ENCODE data around the gene MUCL3. TPM values are rescaled to one million over a fixed set of nuclear protein-coding genes. Genes with fewer than 3 reads are reported as not detected.
"Not testable (repeated sequence)": the region's sequence is repeated elsewhere in the genome, so short reads cannot be mapped to it uniquely, and the experiment has no call there.

The MUCL3 gene
- total and polyA plus RNA-seq, 4 donors, result 0.06 TPM; not detected in 3

DNA sequence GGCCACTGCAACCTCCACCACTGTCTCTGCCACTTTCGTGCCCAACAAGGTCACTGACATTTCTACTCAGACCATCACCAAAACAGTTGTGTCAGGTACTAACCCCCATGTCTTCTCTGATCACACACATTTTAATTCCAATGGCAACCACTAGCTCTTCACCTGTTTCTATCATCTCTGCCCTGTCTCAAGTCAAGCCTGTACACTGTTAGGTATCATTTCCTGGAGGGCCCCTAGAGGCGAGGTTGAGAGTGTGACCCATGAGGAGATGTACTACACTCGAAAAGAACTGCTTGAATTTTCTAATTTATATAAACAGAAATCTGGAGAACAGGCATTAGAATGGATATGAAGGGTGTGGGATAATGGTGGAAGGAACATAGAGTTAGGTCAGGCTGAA lies 25.4 kb downstream of the MUCL3 start:
- H3K9me3 ChIP-seq (ENCODE audit: control insufficient read depth, insufficient read depth, low read length), result no peaks in the 10 kb centered on the region
- H3K4me3 ChIP-seq (ENCODE audit: low read depth, low read length), result no peak overlapping the region
- DNase-seq (ENCODE audit: low read depth in 4 of 6, low spot score in 6 of 6), result no peak
- no peaks in the 10 kb centered on the region for H3K27me3 ChIP-seq (ENCODE audit: control insufficient read depth, insufficient read depth, low read length)
- no peak overlapping the region for H3K27ac ChIP-seq (ENCODE audit: low read depth, low read length)
- 100% methylated on average over 1 of the region's 3 CpGs for WGBS (ENCODE audit: insufficient coverage)
- H3K36me3 ChIP-seq (ENCODE audit: control insufficient read depth, insufficient read depth, low read length), result no peaks in the 10 kb centered on the region
- peaks cover 3% of the 10 kb centered on the region for H3K4me1 ChIP-seq (ENCODE audit: control insufficient read depth, insufficient read depth, low read length)

DNA sequence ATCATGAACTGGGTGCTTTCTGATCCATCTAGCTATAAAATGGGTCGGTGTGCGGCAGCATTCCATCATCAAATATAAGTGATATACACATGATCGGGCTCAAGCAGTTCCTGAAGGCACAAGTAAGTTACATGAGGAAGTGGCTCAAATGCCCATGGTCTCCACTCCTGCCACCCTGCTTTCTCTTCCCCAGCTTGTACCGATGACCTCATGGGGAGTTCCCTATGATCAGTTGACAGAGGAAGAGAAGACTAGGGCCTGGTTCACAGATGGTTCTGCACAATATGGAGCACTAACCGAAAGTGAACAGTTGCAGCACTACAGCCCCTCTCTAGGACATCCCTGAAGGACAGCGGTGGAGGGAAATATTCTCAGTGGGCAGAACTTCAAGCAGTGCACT lies 28.4 kb downstream of the MUCL3 start:
- not testable (repeated sequence) for H3K4me3 ChIP-seq (ENCODE audit: low read depth, low read length); H3K27ac ChIP-seq (ENCODE audit: low read depth, low read length); H3K27me3 ChIP-seq (ENCODE audit: control insufficient read depth, insufficient read depth, low read length); H3K36me3 ChIP-seq (ENCODE audit: control insufficient read depth, insufficient read depth, low read length); H3K4me1 ChIP-seq (ENCODE audit: control insufficient read depth, insufficient read depth, low read length); H3K9me3 ChIP-seq (ENCODE audit: control insufficient read depth, insufficient read depth, low read length); DNase-seq (ENCODE audit: low read depth in 4 of 6, low spot score in 6 of 6)
- 97% methylated on average over 3 of the region's 6 CpGs for WGBS (ENCODE audit: insufficient coverage)

DNA sequence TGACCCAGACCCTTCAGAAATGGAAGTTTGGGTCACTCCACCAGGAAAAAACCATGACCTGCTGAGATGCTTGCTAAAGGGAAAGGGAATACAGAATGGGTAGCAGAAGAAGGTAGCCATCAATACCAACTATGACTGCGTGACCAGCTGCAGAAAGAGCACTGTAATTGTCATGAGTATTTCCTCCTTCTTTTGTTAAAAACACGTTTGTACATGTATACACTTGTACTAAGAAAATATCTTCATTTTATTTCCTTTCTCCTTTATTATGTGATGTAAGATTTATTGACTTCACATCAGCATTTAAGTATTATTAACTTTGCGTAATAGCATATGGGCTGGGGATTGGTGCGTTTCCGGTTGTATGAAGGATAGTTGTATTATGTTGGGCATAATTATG lies 30.2 kb downstream of the MUCL3 start:
- H3K27me3 ChIP-seq (ENCODE audit: control insufficient read depth, insufficient read depth, low read length), result no peaks in the 10 kb centered on the region
- H3K36me3 ChIP-seq (ENCODE audit: control insufficient read depth, insufficient read depth, low read length), result no peaks in the 10 kb centered on the region
- H3K4me3 ChIP-seq (ENCODE audit: low read depth, low read length), result no peak overlapping the region
- DNase-seq (ENCODE audit: low read depth in 4 of 6, low spot score in 6 of 6), result no peak
- no peaks in the 10 kb centered on the region for H3K9me3 ChIP-seq (ENCODE audit: control insufficient read depth, insufficient read depth, low read length)
- no peaks in the 10 kb centered on the region for H3K4me1 ChIP-seq (ENCODE audit: control insufficient read depth, insufficient read depth, low read length)
- no peak overlapping the region for H3K27ac ChIP-seq (ENCODE audit: low read depth, low read length)
- 90% methylated on average over 2 of the region's 5 CpGs for WGBS (ENCODE audit: insufficient coverage)

DNA sequence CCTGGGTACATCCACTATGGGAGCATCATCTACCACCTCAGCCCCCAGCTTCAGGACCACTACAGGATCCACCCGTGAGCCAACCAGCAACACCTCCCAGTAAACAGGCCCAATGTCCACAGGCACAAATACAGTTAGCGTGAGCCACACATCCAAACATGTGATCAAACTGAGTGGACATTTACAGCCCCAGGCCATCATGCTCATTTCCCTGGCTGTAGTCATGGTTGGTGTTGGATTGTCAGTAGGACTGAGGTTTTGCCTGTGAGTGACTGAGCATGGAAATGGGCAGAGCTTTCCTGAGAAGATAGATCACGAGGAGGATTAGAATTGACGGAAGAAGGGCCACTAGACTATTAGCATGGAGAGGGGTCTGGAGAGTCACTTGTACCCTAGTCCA lies 32.0 kb downstream of the MUCL3 start:
- 96% methylated on average over 4 of the region's 4 CpGs for WGBS (ENCODE audit: insufficient coverage)
- Histone ChIP-seq H3K36me3 (ENCODE audit: control insufficient read depth, insufficient read depth, low read length) (no peaks in the 10 kb centered on the region), H3K27me3 (ENCODE audit: control insufficient read depth, insufficient read depth, low read length) (no peaks in the 10 kb centered on the region), H3K9me3 (ENCODE audit: control insufficient read depth, insufficient read depth, low read length) (no peaks in the 10 kb centered on the region), H3K4me3 (ENCODE audit: low read depth, low read length) (no peak overlapping the region), H3K27ac (ENCODE audit: low read depth, low read length) (no peak overlapping the region), H3K4me1 (ENCODE audit: control insufficient read depth, insufficient read depth, low read length) (no peaks in the 10 kb centered on the region)
- no peak for DNase-seq (ENCODE audit: low read depth in 4 of 6, low spot score in 6 of 6)

DNA sequence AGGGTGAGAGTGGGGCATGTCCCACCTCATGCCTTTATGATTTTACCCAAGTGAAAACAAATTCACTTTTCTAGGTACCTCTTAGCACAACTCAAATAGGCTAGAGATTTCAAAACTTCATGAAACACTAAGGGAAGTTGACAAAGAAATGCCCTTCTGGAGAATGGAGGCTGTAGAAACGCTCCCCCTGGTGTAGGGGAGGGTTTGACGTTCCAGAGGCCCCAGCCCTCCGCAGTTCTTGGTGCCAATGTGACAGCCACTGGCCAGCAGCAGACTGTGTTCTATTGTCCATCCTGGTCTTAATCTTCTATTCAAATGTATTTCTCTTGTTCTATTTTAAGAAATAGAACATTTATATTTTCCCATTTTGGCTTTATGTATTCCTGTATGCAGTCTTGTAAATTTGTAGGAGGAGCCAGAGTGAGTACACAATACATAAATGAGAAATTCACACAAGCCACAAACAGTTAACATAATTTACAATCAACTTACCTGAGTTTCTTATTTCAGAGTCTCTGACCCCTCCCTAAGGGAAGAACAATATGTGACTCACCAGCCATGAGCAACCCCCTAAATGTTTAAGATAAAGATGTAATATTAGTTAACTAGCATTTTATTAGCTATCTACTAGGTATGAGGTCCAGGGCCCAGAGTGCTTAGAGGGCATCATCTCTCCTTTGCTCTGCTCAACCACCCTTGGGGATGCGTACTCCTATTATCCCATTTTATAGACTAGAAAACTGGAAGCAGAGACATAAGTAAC lies 33.9 kb downstream of the MUCL3 start:
- Histone ChIP-seq H3K4me3 (ENCODE audit: low read depth, low read length) (no peak overlapping the region), H3K27me3 (ENCODE audit: control insufficient read depth, insufficient read depth, low read length) (no peaks in the 10 kb centered on the region), H3K27ac (ENCODE audit: low read depth, low read length) (no peak overlapping the region), H3K9me3 (ENCODE audit: control insufficient read depth, insufficient read depth, low read length) (no peaks in the 10 kb centered on the region), H3K36me3 (ENCODE audit: control insufficient read depth, insufficient read depth, low read length) (no peaks in the 10 kb centered on the region), H3K4me1 (ENCODE audit: control insufficient read depth, insufficient read depth, low read length) (no peaks in the 10 kb centered on the region)
- DNase-seq (ENCODE audit: low read depth in 4 of 6, low spot score in 6 of 6), result no peak
- no CpG with 5 or more reads among the region's 4 CpGs for WGBS (ENCODE audit: insufficient coverage)

DNA sequence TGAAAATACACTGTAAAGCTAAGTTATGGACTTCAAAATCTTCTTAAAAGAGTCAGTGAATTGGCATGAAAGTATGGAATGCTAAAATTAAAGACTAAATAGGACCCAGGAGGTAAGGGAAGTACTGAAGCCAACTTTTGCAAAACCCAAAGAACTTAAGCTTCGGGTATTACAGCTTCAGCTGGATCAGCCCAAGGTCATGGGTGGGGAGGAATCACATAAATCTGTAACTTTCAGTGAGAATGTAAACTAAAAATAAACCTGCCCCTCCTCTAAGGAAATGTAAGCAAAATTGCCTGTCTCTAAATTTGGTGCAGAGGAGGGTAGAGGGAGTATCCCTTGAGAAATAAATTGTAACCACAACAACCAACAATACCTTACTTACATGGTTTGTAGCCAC lies 38.4 kb downstream of the MUCL3 start:
- H3K4me3 ChIP-seq (ENCODE audit: low read depth, low read length), result no peak overlapping the region
- H3K36me3 ChIP-seq (ENCODE audit: control insufficient read depth, insufficient read depth, low read length), result no peaks in the 10 kb centered on the region
- no peak overlapping the region for H3K27ac ChIP-seq (ENCODE audit: low read depth, low read length)
- DNase-seq (ENCODE audit: low read depth in 4 of 6, low spot score in 6 of 6), result no peak
- no peaks in the 10 kb centered on the region for H3K27me3 ChIP-seq (ENCODE audit: control insufficient read depth, insufficient read depth, low read length)
- no CpG with 5 or more reads among the region's 1 CpG for WGBS (ENCODE audit: insufficient coverage)
- no peaks in the 10 kb centered on the region for H3K9me3 ChIP-seq (ENCODE audit: control insufficient read depth, insufficient read depth, low read length)
- no peaks in the 10 kb centered on the region for H3K4me1 ChIP-seq (ENCODE audit: control insufficient read depth, insufficient read depth, low read length)

DNA sequence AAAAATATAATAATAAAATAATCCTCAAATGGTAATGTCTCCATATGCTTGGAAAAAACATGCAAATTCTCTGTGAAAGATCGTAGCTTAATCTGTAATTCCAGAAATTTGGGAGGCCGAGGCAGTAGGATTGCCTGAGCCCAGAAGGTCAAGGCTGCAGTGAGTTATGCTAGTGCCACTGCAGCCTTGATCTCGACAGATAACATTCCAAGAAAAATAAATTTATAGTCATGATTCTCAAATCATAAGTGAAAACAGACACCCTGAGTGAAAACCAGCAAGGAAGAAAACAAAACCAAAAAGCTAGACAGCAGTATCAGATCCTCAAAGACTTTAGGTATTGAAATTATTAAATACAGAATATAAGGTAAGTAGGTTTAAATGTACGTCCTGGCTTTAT lies 38.9 kb downstream of the MUCL3 start:
- DNase-seq (ENCODE audit: low read depth in 4 of 6, low spot score in 6 of 6), result no peak
- Histone ChIP-seq H3K36me3 (ENCODE audit: control insufficient read depth, insufficient read depth, low read length) (no peaks in the 10 kb centered on the region), H3K4me3 (ENCODE audit: low read depth, low read length) (no peak overlapping the region), H3K27ac (ENCODE audit: low read depth, low read length) (no peak overlapping the region), H3K9me3 (ENCODE audit: control insufficient read depth, insufficient read depth, low read length) (no peaks in the 10 kb centered on the region), H3K4me1 (ENCODE audit: control insufficient read depth, insufficient read depth, low read length) (no peaks in the 10 kb centered on the region), H3K27me3 (ENCODE audit: control insufficient read depth, insufficient read depth, low read length) (no peaks in the 10 kb centered on the region)
- no CpG with 5 or more reads among the region's 4 CpGs for WGBS (ENCODE audit: insufficient coverage)

DNA sequence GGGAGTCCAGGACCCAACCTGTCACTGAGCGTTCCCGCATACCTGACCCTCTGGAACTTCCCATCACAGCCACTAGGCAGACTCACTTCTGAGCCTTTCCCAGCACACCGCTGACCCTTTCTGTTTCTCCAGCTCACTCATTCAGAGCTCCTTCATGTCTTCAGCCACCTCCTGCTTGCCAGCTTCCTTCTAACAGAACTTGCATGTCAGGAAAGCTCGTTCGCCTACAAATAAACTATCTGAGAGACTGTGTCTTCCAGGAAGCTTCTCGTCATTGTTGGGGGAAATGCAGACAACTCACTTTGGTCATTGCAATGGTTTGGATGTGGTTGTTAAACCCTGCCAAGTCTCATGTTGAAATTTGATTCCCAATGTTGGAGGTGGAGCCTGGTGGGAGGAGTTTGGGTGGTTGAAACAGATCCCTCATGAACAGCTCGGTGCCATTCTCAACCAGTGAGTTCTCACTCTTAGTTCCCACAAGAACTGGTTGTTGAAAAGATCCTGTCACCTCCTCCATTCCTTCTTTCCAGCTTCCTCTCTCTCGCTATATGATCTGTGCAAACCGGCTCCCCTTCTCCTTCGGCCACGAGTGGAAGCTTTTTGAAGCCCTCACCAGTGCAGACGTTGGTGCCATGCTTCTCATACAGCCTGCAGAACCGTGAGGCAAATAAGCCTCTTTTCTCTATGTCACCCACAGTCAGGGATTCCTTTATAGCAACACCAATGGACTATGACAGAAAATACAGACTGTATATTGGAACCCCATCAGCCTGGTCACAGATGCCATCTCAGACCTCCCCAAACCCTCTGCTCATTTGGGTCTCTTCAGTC lies 41.4 kb downstream of the MUCL3 start:
- WGBS (ENCODE audit: insufficient coverage), result 31% methylated on average over 11 of the region's 13 CpGs
- DNase-seq (ENCODE audit: low read depth in 4 of 6, low spot score in 6 of 6), result peak in 1 of 6 donors; percentile 44
- H3K4me3 ChIP-seq (ENCODE audit: low read depth, low read length), result no peak overlapping the region

DNA sequence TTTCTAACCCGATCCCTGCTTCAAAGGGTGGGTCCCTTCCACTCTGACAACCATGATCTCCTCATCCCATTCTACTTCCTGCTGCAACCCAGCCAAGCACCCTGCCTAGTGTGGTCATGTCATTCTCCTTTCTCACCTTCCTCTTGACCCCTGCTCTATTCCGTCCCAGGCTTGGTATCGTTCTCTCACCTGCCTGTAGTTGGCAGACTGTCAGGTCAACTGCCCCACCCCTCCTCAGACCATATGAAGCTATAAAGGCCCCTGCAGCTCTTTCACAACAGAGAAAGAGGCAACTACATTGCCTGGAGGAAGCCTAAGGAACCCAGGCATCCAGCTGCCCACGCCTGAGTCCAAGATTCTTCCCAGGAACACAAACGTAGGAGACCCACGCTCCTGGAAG lies 42.7 kb downstream of the MUCL3 start, which contains the start of gene MUC21:
Gene MUC21, plus strand, starts transcription at position 280 of the 400 bp plus-strand sequence. CDS start 241 bp downstream, outside the sequence.
- no peaks in the 10 kb centered on the region for H3K27me3 ChIP-seq (ENCODE audit: control insufficient read depth, insufficient read depth, low read length)
- H3K27ac ChIP-seq (ENCODE audit: low read depth, low read length), result no peak within 1 kb of the TSS
- 86% methylated on average over 6 of the region's 6 CpGs for WGBS (ENCODE audit: insufficient coverage)
- no peak for DNase-seq (ENCODE audit: low read depth in 4 of 6, low spot score in 6 of 6)
- H3K9me3 ChIP-seq (ENCODE audit: control insufficient read depth, insufficient read depth, low read length), result no peaks in the 10 kb centered on the region
- no peaks in the 10 kb centered on the region for H3K36me3 ChIP-seq (ENCODE audit: control insufficient read depth, insufficient read depth, low read length)
- no peaks in the 10 kb centered on the region for H3K4me1 ChIP-seq (ENCODE audit: control insufficient read depth, insufficient read depth, low read length)
- no peak within 1 kb of the TSS for H3K4me3 ChIP-seq (ENCODE audit: low read depth, low read length)

More for the DNA sequence above, 41.4 kb downstream of the MUCL3 start:
- Histone ChIP-seq H3K36me3 (ENCODE audit: control insufficient read depth, insufficient read depth, low read length) (no peaks in the 10 kb centered on the region), H3K27ac (ENCODE audit: low read depth, low read length) (no peak overlapping the region), H3K9me3 (ENCODE audit: control insufficient read depth, insufficient read depth, low read length) (no peaks in the 10 kb centered on the region), H3K4me1 (ENCODE audit: control insufficient read depth, insufficient read depth, low read length) (no peaks in the 10 kb centered on the region), H3K27me3 (ENCODE audit: control insufficient read depth, insufficient read depth, low read length) (no peaks in the 10 kb centered on the region)

All from spinal cord (tissue), 10 donors.